C4-2B (cell line): ENCODE measurements around the gene PPP2R5C.

ENCODE experiments used
- CTCF ChIP-seq: fragments of 450-650 bp; conservative IDR thresholded peaks from 2 replicates; pipeline ENCODE4 v1.5.1; 2017; ENCODE audit warnings: mild to moderate bottlenecking
- ZFX ChIP-seq: fragments of 450-650 bp; IDR thresholded peaks from 2 replicates; pipeline ENCODE4 v1.6.1; 2017

DNA sequence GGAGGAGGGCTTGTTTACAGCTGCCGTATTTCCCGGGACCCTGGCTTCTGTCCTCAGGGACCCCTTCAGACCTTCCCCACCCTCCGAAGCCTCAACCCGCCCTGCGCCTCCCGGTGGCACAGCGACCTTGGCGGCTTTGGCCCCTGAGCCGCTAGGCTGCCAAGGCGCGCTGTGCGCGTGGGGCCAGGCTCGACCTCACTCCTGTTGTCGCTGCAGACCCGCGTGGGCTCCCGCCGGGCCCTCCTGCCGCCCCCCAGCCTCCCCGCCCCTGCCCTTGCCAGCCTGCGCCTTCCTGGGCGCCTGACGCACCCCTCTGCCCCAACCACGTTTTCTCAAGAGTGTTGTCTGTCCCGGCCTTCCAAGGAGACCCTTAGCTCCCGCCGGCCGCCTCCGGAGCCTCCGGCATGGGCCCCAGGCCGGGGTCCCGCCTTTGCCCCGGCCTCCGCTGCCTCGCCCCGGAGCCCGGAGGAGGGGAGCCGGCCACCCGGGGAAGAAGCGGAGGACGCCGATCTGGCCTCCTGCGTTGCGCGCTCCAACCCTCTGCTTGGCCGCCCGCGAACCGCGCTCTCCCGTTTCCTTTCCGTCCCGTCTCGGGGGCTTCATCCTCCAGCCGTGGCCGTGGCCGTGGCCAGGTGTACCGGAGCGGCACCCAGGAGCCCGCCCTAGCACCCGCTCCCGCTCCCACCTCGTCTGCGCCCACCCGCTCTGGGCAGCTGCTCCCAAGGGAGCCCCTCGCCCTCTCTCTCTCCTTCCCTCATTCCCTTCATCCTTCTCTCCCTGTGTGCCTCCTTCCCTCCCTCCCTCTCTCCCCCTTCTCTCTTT, 19.9 kb downstream of the PPP2R5C start:
- TF ChIP-seq CTCF (no peak), ZFX (no peak)
